GM12878 (cell line): Measurements from ENCODE around the gene TMEM192. TPM values are rescaled to one million over a fixed set of nuclear protein-coding genes. Genes with fewer than 3 reads are reported as not detected.

Experiments used
- ATAC-seq: fragments of 200-7000 bp; cut with Tn5 transposase; 3 replicates; pipeline ENCODE4 v1.9.1; 2020; ENCODE audit warnings: mild to moderate bottlenecking, moderate library complexity
- BruUV-seq: library from RNA; stranded (reverse); fragments of 400-500 nt; replicated peaks from 2 replicates; lab custom pipeline; 2021; lab: Mats Ljungman, UMichigan
- CTCF ChIA-PET: fragments of 300-600 bp; sonication (Branson Sonifier 250); formaldehyde crosslinking; extraction: SDS; loops from one replicate; lab custom pipeline; 2021; ENCODE audit warnings: inconsistent platforms; lab: Yijun Ruan, JAX
- POLR2A ChIA-PET: fragments of 350-600 bp; formaldehyde crosslinking; extraction: SDS; loops from one replicate; lab custom pipeline; 2021; ENCODE audit warnings: inconsistent platforms; lab: Charles Lee
- RAD21 ChIA-PET: fragments of 300-600 bp; sonication (Branson Sonifier 250); formaldehyde crosslinking; loops from one replicate; lab custom pipeline; 2023; ENCODE audit warnings: antibody characterized with exemption; ENCODE audit not compliant: unreplicated experiment; lab: Charles Lee
- SMC1A ChIA-PET: fragments of 300-600 bp; sonication (Branson Sonifier 250); formaldehyde crosslinking; loops from one replicate; lab custom pipeline; 2023; ENCODE audit not compliant: unreplicated experiment, uncharacterized antibody; lab: Charles Lee
- DNase-seq: peaks from one replicate; pipeline ENCODE4 v3.0.0-alpha.2; 2011; ENCODE audit warnings: low read depth, low spot score
- FAIRE-seq: peaks from 3 replicates; lab custom pipeline; 2011; peaks lifted over from hg19 to GRCh38; lab: Jason Lieb, UNC
- H2AFZ ChIP-seq: 2 replicates; pipeline ENCODE4 v1.6.0; 2011; ENCODE audit warnings: low read depth, low read length, control low read depth; ENCODE audit not compliant: control insufficient read depth
- H3K27ac ChIP-seq: 2 replicates; pipeline ENCODE4 v1.5.1; 2011; ENCODE audit warnings: control low read depth; ENCODE audit not compliant: control insufficient read depth, insufficient read depth
- H3K27me3 ChIP-seq, 2 experiments: replicated peaks in 1 of 2; 2 replicates each; pipeline versions ENCODE4 v1.6.0 to v1.6.1; 2011; ENCODE audit warnings: low read length in 1 of 2; ENCODE audit not compliant: control insufficient read depth in 2 of 2, insufficient read depth in 2 of 2
- H3K36me3 ChIP-seq, 2 experiments: 2 replicates each; pipeline ENCODE4 v1.5.1; 2011; ENCODE audit warnings: low read length in 1 of 2; ENCODE audit not compliant: control insufficient read depth in 2 of 2, insufficient read depth in 2 of 2
- H3K4me1 ChIP-seq: 2 replicates; pipeline ENCODE4 v1.6.1; 2011; ENCODE audit warnings: mild to moderate bottlenecking, low read length, moderate library complexity, mixed read lengths; ENCODE audit not compliant: control insufficient read depth, insufficient read depth
- H3K4me2 ChIP-seq: 2 replicates; pipeline ENCODE4 v1.6.0; 2011; ENCODE audit warnings: control low read depth; ENCODE audit not compliant: control insufficient read depth, insufficient read depth
- H3K4me3 ChIP-seq: fragments of 200-600 bp; sonication (generic); 2 replicates; pipeline ENCODE4 v1.5.1; 2016
- H3K79me2 ChIP-seq: 2 replicates; pipeline ENCODE4 v1.6.0; 2011; ENCODE audit warnings: low read length; ENCODE audit not compliant: control insufficient read depth, insufficient read depth
- H3K9ac ChIP-seq: 2 replicates; pipeline ENCODE4 v1.8.0; 2011; ENCODE audit warnings: low read length, control low read depth, mixed read lengths; ENCODE audit not compliant: control insufficient read depth, insufficient read depth
- H3K9me3 ChIP-seq: replicated peaks from 3 replicates; pipeline ENCODE4 v1.5.1; 2011; ENCODE audit warnings: mild to moderate bottlenecking, low read length; ENCODE audit not compliant: control insufficient read depth, insufficient read depth
- H4K20me1 ChIP-seq: 2 replicates; pipeline ENCODE4 v1.6.0; 2011; ENCODE audit not compliant: control insufficient read depth, insufficient read depth
- ATF3 ChIP-seq: IDR thresholded peaks from 2 replicates; pipeline ENCODE4 v1.6.1; 2011; ENCODE audit warnings: low read depth, mild to moderate bottlenecking, low read length, moderate library complexity, borderline replicate concordance; ENCODE audit errors: extremely low read depth
- BCL11A ChIP-seq: IDR thresholded peaks from 2 replicates; pipeline ENCODE4 v1.6.1; 2011; ENCODE audit warnings: low read depth, low read length
- CBFB ChIP-seq: IDR thresholded peaks from 2 replicates; pipeline ENCODE4 v1.6.1; 2016; ENCODE audit warnings: antibody characterized with exemption, low read depth
- CHD4 ChIP-seq: fragments of 200-600 bp; sonication (generic); IDR thresholded peaks from 2 replicates; pipeline ENCODE4 v1.6.1; 2016; ENCODE audit warnings: mild to moderate bottlenecking
- CREB1 ChIP-seq: IDR thresholded peaks from 2 replicates; pipeline ENCODE4 v1.6.1; 2012; ENCODE audit warnings: low read depth, mild to moderate bottlenecking, inconsistent platforms
- CREM ChIP-seq: IDR thresholded peaks from 2 replicates; pipeline ENCODE4 v1.6.1; 2014; ENCODE audit warnings: antibody characterized with exemption, low read depth
- GABPA ChIP-seq: IDR thresholded peaks from 2 replicates; pipeline ENCODE4 v1.6.1; 2014; ENCODE audit warnings: antibody characterized with exemption, low read depth, mild to moderate bottlenecking, inconsistent platforms
- HSF1 ChIP-seq: fragments of 150-350 bp; IDR thresholded peaks from 2 replicates; pipeline ENCODE4 v1.6.1; 2014; ENCODE audit warnings: mild to moderate bottlenecking, low read depth, low read length
- KLF5 ChIP-seq: fragments of 450-650 bp; IDR thresholded peaks from 2 replicates; pipeline ENCODE4 v1.6.1; 2014; ENCODE audit warnings: mild to moderate bottlenecking; ENCODE audit not compliant: partially characterized antibody
- PAX5 ChIP-seq: IDR thresholded peaks from 2 replicates; pipeline ENCODE4 v1.6.1; 2011; ENCODE audit warnings: low read depth, low read length, borderline replicate concordance
- POLR2A ChIP-seq: IDR thresholded peaks from 2 replicates; pipeline ENCODE4 v1.6.1; 2011; ENCODE audit warnings: low read depth, mild to moderate bottlenecking, low read length
- PRDM15 ChIP-seq: fragments of 450-650 bp; formaldehyde crosslinking; IDR thresholded peaks from 2 replicates; pipeline ENCODE4 v1.4.0; 2020; ENCODE audit warnings: mild to moderate bottlenecking, moderate library complexity
- RAD51 ChIP-seq: fragments of 450-650 bp; IDR thresholded peaks from 2 replicates; pipeline ENCODE4 v1.6.1; 2016; ENCODE audit warnings: moderate library complexity, mild to moderate bottlenecking, inconsistent platforms
- REST ChIP-seq: IDR thresholded peaks from 2 replicates; pipeline ENCODE4 v1.6.1; 2012; ENCODE audit warnings: mild to moderate bottlenecking, low read depth, low read length
- SIX5 ChIP-seq: IDR thresholded peaks from 2 replicates; pipeline ENCODE4 v1.6.1; 2011; ENCODE audit warnings: mild to moderate bottlenecking, low read depth, low read length, moderate library complexity; ENCODE audit not compliant: severe bottlenecking
- SMAD5 ChIP-seq: IDR thresholded peaks from 2 replicates; pipeline ENCODE4 v1.6.1; 2016; ENCODE audit warnings: antibody characterized with exemption, low read depth
- ZNF217 ChIP-seq: fragments of 450-650 bp; IDR thresholded peaks from 2 replicates; pipeline ENCODE4 v1.6.1; 2017; ENCODE audit warnings: antibody characterized with exemption, mild to moderate bottlenecking
- ZNF622 ChIP-seq: fragments of 450-650 bp; IDR thresholded peaks from 2 replicates; pipeline ENCODE4 v1.6.1; 2017; ENCODE audit warnings: mild to moderate bottlenecking, inconsistent platforms
- ZSCAN29 ChIP-seq: fragments of 450-650 bp; IDR thresholded peaks from 2 replicates; pipeline ENCODE4 v1.6.1; 2017; ENCODE audit warnings: mild to moderate bottlenecking, moderate library complexity
- in situ Hi-C: fragments of 300-500 bp; cut with MboI; formaldehyde crosslinking; loops from 9 replicates; pipeline ENCODE4 v1.14.3; 2018; ENCODE audit warnings: mixed read lengths
- intact Hi-C: fragments of 100-400 bp; cut with micrococcal nuclease; formaldehyde crosslinking; loops from one replicate; pipeline ENCODE4 v1.14.2; 2022; ENCODE audit not compliant: unreplicated experiment
- polyA plus RNA-seq, 11 experiments: library from polyadenylated mRNA; depleted of rRNA in 4 of 11; unstranded in 6 of 11; stranded (reverse) in 5 of 11; fragments of >200 nt; fragmentation: Nextera tagmentation in 4 of 11; fragmentation: Illumina TruSeq in 1 of 11; extraction: Ambion mirVana in 4 of 11; extraction: Trizol in 1 of 11; gene quantifications; 1 replicate in 1 of 11; 2 replicates in 10 of 11; pipeline versions ENCODE4 v1.2.1 to v1.2.3, GENCODE V29; 2011 to 2016; ENCODE audit warnings: inconsistent platforms in 2 of 11, missing spikeins in 2 of 11, low read depth in 1 of 11
- total RNA-seq, 4 experiments: library from RNA; depleted of rRNA in 3 of 4; stranded (reverse); fragments of >200 nt in 3 of 4; fragmentation: Illumina TruSeq in 1 of 4; extraction: Trizol in 1 of 4; gene quantifications; 2 replicates each; pipeline versions ENCODE4 v1.2.1 to v1.2.3, GENCODE V29; 2013 to 2021

Gene TMEM192
- total and polyA plus RNA-seq, 10 of the 15 experiments (the other 5 are each of a cell fraction or from before 2014, with no cell fraction given) = 1.8 to 16.0 (median 10.0) TPM

GRCh38 chr4:165151734-165152133 lies 39.1 kb upstream of the TMEM192 start:
- no peak overlapping the region for H3K9ac ChIP-seq
- no peak for FAIRE-seq
- H2AFZ ChIP-seq = no peak overlapping the region
- ChIA-PET RAD21 (no interaction called here), SMC1A (interaction anchor here (0.6 to 1.5 kb wide), 3 partner anchors 13 to 251 kb away, joined by 3 to 4 read pairs (median 3); no protein-coding TSS in a partner anchor), CTCF (interaction anchor here (1.1 kb wide), 1 partner anchor 204 kb away, joined by 4 read pairs; no protein-coding TSS in a partner anchor), POLR2A (no interaction called here)
- H3K4me2 ChIP-seq = no peak overlapping the region
- no peaks in the 10 kb centered on the region for H3K9me3 ChIP-seq
- TF ChIP-seq BCL11A (no peak), RAD51 (no peak), PRDM15 (CRISPR knock-in tag) (no peak), CREM (no peak), GABPA (no peak), ATF3 (no peak), ZNF622 (no peak), ZNF217 (no peak), CBFB (no peak), KLF5 (no peak), HSF1 (no peak), CREB1 (no peak), SIX5 (no peak), PAX5 (no peak), SMAD5 (no peak), POLR2A (no peak), CHD4 (no peak), ZSCAN29 (no peak), REST (no peak)
- ATAC-seq = no peak
- intact Hi-C loops (no loop called here), in situ Hi-C loops (no loop called here)
- H4K20me1 ChIP-seq = no peaks in the 10 kb centered on the region
- no TSS peak for BruUV-seq
- no peaks in the 10 kb centered on the region for H3K27me3 ChIP-seq
- no peaks in the 10 kb centered on the region for H3K36me3 ChIP-seq
- no peaks in the 10 kb centered on the region for H3K79me2 ChIP-seq
- H3K27ac ChIP-seq = no peak overlapping the region
- no peak overlapping the region for H3K4me3 ChIP-seq
- H3K4me1 ChIP-seq = no peaks in the 10 kb centered on the region
- DNase-seq = no peak
